Stimulated activated naive CD8-positive, alpha-beta T cell treated with anti-CD3 and anti-CD28 coated beads, Interleukin-15, Interleukin-2, amounts not matched to agents 100 U/mL and 50 U/mL, for 24 hours (primary cell): ENCODE measurements around the gene EVC.

ENCODE experiments used
- ATAC-seq: fragments of 150-1000 bp; cut with Tn5 transposase; one replicate; pipeline ENCODE4 v1.10.0; 2021
- DNase-seq: peaks from one replicate; pipeline ENCODE4 v3.0.0; 2021

The EVC gene

GRCh38 chr4:5730993-5731990 is 20.3 kb downstream of the EVC start:
- no peak for DNase-seq
- no peak for ATAC-seq

GRCh38 chr4:5732158-5732557 is 21.2 kb downstream of the EVC start:
- ATAC-seq (no peak), DNase-seq (no peak)

- DNase-seq (no peak), ATAC-seq (no peak)
Observed at GRCh38 chr4:5734853-5735252, 23.9 kb downstream of the EVC start.

DNA sequence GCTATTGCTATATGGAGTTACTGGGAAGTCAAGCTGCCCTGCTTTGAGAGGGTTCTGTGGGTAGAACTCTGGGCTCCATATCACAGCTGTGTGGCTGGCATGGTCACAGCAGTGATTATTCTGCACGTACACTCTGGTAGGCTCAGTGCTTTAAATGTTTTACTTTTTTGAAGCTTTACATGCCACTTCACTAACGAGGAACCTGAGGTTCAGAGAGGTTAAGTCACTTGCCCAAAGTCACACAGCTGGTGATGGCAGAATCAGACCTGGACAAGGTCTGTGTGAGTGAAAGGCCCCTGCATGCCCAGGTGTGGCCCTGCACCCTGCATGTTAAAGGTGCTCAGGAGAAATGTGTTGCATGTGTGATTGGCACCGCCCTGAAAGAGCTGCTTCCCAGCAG is 24.5 kb downstream of the EVC start:
- no peak for DNase-seq
- no peak for ATAC-seq

DNA sequence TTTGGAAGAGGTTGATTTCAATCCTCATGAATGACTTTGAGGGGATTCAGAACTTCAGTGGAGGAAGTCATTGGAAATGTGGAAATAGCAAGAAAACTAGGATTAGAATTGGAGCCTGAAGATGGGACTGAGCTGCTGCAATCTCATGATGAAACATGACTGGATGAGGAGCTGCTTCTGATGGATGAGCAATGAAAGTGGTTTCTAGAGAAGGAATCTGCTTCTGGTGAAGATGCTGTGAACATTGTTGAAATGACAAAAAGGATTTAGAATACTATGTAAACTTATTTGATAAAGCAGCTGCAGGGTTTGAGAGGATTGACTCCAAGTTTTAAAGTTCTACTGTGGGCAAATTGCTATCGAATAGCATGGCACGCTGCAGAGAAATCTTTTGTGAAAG is 27.1 kb downstream of the EVC start:
- no peak for ATAC-seq
- DNase-seq: no peak

DNA sequence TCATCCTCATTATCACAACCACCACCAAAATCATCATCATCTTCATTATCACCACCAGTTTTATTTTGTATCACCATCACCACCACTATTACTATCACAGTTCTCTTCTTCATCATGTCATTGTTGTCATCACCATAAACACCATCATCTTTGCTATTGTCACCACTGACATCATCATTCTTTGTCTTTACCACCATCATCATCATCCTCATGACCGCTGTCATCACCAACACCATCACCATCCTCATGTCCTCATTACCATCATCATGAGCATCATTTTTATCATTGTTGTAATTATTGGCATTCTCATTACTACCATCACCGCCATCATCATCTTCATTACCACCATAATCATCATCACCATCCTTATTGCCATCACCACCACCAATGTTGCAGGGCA is 31.4 kb downstream of the EVC start:
- no peak for ATAC-seq
- no peak for DNase-seq

DNA sequence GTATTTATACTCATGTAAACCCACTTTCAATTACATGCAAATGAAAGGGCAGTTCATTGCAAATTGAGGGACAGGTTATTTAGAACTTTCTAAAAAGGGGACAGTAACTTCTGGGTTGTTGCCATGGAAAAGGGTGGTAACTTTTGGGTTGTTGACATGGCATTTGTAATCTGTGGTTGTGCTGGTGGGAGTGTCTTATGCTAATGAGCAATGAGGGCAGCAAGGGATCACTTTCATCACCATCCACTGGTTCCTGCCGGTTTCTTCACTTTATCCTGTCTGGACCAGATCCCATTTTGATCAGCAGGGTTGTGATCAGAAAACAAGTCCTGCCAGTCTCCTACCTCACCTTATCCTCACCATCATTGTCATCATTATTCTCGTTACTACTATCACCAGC is 32.0 kb downstream of the EVC start:
- ATAC-seq (no peak), DNase-seq (no peak)

GRCh38 chr4:5746250-5746649 is 35.2 kb downstream of the EVC start:
- no peak for DNase-seq
- no peak for ATAC-seq

- ATAC-seq (no peak), DNase-seq (no peak)
Observed at GRCh38 chr4:5746829-5747737, 36.1 kb downstream of the EVC start.

GRCh38 chr4:5747738-5748375 is 36.9 kb downstream of the EVC start:
- no peak for ATAC-seq
- DNase-seq: no peak

GRCh38 chr4:5749568-5749967 is 38.6 kb downstream of the EVC start:
- ATAC-seq (no peak), DNase-seq (no peak)

GRCh38 chr4:5750052-5750945 is 39.3 kb downstream of the EVC start:
- DNase-seq: no peak
- ATAC-seq: no peak

DNA sequence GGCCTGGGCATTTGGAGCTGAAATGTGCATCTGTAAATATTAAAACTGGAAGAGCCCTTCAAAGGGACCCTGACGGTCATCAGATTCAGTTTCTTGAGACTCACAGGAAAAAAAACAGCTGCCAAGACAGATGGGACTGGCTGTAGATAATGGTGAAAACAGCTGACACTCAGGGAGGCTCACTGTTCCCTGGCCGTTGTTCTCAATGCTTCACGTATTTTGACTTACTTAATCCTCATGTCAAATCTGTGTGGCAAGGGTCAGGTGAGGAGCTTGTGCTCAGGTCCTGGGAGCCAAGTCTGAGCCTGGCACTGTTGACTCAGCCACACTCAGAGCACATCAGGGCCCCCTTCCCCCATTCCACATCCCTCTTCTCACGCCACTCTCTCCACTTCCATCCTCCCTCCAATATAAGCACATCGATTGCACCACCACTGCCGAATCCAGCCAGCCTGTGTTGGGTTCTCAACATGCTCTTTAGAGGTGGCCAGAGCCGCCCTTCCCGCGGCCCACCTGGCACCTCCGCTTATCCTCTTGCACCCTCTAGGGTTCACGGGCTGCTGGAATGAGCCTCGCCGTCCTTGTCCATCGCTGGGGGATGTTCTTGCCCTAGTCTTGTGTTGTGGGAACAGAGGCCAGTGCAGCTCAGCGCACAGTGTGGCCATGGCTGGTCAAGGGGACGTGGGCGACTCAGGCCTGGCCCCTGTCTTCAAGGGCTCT is 40.1 kb downstream of the EVC start:
- ATAC-seq (no peak), DNase-seq (no peak)

- DNase-seq (no peak), ATAC-seq (no peak)
Observed at GRCh38 chr4:5751666-5752375, 40.8 kb downstream of the EVC start.

- ATAC-seq (no peak), DNase-seq (no peak)
Observed at GRCh38 chr4:5752376-5753184, 41.6 kb downstream of the EVC start.

GRCh38 chr4:5753366-5753765 is 42.4 kb downstream of the EVC start:
- ATAC-seq: no peak

DNA sequence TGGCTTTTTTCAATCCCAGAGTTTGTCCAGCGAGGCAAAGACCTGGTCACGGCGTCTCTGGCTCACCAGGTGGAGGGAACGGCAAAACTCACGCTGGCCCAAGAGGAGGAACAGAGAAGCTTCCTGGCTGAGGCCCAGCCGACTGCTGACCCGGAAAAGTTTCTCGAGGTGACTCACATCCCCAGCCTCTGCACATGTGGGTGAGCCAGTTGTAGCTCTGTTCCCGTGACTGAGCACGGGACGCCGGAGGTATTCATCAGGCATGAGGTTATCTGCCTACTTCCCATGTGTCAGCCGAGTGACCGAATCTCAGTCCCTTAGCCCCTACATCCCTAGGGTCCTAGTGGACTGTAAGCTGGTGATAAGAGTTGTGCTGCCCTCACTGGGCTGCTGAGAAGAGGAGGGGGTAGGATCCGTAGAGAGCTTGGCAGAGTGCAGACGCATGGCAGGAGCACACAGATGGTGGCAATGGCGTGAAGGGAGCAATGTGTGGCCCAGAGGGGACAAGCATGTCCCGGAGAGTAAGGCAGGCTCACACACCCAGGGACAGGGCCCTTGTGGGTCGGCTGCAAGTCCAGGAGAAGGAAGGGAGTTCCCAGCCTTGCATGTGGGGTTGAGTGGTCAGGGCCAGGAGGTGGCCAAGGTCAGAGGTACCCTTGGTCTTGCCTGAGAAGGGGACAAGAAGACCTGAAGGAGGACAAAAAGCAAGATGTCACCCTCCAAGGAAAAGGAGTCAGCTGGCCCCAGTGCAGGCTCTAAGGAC is 42.9 kb downstream of the EVC start:
- no peak for ATAC-seq
- no peak for DNase-seq

More at GRCh38 chr4:5753366-5753765, 42.4 kb downstream of the EVC start:
- DNase-seq: no peak

DNA sequence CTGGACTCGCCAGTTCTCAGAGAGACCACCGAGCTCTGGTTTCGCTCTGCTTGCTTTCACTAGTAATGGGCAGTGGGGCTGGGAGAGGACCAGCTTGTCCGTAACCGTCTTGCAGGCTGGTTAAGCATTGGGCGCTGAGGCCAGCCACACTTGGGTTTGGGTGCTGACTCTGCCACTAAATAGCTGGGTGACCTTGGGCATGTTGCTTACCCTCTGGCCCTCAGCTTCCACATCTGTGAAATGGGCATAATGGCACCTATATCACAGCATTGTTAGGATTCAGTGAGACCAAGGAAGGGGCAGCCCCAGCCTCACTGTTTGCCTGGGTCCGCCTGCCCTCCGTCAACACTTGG is 43.5 kb downstream of the EVC start:
- no peak for DNase-seq
- no peak for ATAC-seq

DNA sequence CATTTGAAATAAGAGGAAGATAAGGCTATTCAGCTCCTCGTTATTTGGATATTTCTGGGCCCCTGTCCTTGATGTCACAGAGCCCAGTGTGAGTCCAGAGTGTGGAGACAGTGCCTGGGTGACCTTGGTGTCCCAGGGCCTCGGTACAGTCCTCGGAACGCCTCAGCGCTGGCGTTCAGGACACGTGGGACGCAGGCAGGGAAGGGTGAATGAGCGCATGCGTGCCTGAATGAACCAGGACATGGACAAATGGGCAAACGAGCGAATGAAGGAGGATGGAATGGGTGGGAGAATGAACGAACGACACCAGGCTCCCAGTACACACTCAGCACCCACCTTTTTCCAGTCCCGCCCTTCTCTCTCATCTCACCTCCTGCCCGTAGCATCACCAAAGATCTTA is 44.2 kb downstream of the EVC start:
- no peak for DNase-seq
- no peak for ATAC-seq
